Limb (tissue), 2 donors: Measurements from ENCODE around the gene FCHSD2.
"Not testable (repeated sequence)": the region's sequence is repeated elsewhere in the genome, so short reads cannot be mapped to it uniquely, and the experiment has no call there.

Experiments used
- DNase-seq, 2 donors: peaks; one replicate each; pipeline ENCODE4 v3.0.0-alpha.2; 2016; ENCODE audit errors: extremely low spot score in 2 of 2

Gene FCHSD2

GRCh38 chr11:72807021-72807693, 335.0 kb downstream of the FCHSD2 start:
- no peak for DNase-seq

GRCh38 chr11:72806378-72806777, 335.7 kb downstream of the FCHSD2 start:
- not testable (repeated sequence) for DNase-seq

GRCh38 chr11:72805216-72805615, 336.9 kb downstream of the FCHSD2 start:
- no peak for DNase-seq

- no peak for DNase-seq
Observed at GRCh38 chr11:72802822-72803221, 339.3 kb downstream of the FCHSD2 start.

- no peak for DNase-seq
Observed at GRCh38 chr11:72799441-72799840, 342.7 kb downstream of the FCHSD2 start.

GRCh38 chr11:72798361-72798760, 343.8 kb downstream of the FCHSD2 start:
- no peak for DNase-seq

- DNase-seq = peak; percentile 97 to 98
Observed at GRCh38 chr11:72793425-72794367, 348.4 kb downstream of the FCHSD2 start, which contains the start of gene STARD10. Gene STARD10 (minus strand): TSS chr11:72794047. CDS start chr11:72781181, 12,866 bp downstream.

GRCh38 chr11:72793076-72793424, 349.1 kb downstream of the FCHSD2 start:
- DNase-seq = no peak

- no peak for DNase-seq
Observed at GRCh38 chr11:72792437-72793021, 349.6 kb downstream of the FCHSD2 start.

GRCh38 chr11:72791228-72791627, 350.9 kb downstream of the FCHSD2 start:
- not testable (repeated sequence) for DNase-seq

- DNase-seq = no peak
Observed at GRCh38 chr11:72789493-72790131, 352.5 kb downstream of the FCHSD2 start.

GRCh38 chr11:72788241-72788640, 353.9 kb downstream of the FCHSD2 start:
- DNase-seq = no peak

GRCh38 chr11:72787216-72788104, 354.7 kb downstream of the FCHSD2 start:
- no peak for DNase-seq
